Superior temporal gyrus (tissue), 1 donor: Measurements from ENCODE around the gene EPHB1.
"Not testable (repeated sequence)": the region's sequence is repeated elsewhere in the genome, so short reads cannot be mapped to it uniquely, and the experiment has no call there.

Experiments
- DNase-seq: peaks from one replicate; pipeline ENCODE4 v3.0.0-alpha.2; 2016; ENCODE audit errors: extremely low spot score

Gene EPHB1

GRCh38 chr3:135213822-135214221, 418.8 kb downstream of the EPHB1 start:
- DNase-seq: no peak

GRCh38 chr3:135214400-135214799, 419.3 kb downstream of the EPHB1 start:
- no peak for DNase-seq

DNA sequence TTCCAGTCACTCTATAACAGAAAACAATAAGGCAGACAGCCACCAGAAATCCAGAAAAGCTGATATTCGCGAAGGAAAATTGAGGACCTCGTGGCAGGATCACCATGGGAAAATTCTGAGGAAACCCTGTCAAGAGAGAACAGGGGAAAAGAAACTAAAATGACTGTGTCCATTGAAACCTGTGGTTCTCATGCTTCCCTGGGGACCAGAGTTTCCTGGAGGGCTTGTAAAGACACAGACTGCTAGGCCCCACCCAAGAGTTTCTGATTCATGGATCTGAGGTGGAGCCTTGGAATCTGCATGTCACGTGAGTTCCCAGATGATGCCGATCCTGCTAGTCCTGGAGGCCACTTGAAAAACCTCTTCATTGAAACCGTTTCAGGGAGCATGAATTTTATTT, 420.5 kb downstream of the EPHB1 start:
- no peak for DNase-seq

GRCh38 chr3:135216659-135217058, 421.6 kb downstream of the EPHB1 start:
- no peak for DNase-seq

DNA sequence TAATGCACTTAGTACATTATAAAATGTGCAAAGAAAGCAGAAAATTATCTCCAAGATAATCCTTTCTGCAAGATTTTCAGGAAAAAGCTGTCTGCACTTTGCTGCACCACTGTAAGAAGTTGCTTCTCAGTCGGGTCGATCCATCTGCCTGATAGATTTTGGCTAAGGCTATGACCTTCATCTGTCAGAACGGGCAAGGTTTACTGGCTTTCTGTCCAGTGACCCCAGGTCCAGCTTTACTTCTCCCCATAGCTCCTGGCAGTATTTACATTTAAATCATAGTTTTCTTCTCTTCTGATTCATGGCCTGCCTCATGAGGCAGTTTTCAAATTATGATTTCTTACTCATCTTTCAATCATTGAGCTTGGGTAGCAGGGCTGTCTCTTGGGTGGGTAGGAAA, 422.7 kb downstream of the EPHB1 start:
- DNase-seq: no peak

DNA sequence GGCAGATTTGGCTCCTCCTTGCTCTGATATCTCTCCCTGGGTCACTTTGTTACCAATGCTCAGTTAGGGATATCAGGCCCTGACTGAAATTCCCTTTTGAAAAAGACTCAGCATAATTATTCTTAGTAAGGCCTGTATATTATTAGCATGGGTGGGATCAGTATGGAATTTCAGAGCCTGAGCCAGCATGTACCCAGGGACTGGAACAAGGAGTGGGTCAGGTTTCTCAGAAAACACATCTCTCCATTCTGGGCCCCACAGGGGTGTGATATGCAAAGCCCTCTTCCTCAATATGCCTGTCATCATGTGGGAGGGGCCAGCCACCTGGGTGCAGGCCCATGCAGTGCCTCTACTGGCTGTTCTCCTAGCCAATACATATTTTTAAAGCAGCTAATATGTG, 423.2 kb downstream of the EPHB1 start:
- DNase-seq: no peak

GRCh38 chr3:135218782-135219181, 423.7 kb downstream of the EPHB1 start:
- DNase-seq: no peak

DNA sequence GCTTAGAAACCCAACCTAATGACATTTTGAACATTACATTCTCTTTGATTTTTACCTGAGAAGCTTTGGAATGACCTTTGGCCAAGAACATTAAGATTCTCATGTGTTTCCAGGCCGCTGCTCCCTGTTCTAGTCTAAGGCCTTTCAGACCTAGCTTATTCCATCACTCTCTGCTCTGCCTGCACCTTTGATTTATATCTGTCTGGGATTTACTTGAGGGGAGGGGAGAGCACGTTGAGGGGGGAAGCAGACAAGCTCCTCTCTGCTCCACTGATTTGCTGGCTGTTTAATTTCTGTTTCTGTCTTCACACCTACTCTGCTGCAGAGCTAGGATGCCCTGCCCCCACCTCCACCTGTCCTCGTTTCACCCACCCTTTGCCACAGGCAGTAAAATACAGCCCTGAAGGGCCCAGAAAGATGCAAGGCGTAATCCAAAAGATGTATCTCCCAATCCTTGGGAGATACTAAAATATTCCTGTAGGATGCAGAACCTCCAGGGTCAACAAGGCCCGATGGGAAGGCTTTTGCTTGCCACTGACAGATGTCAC, 429.8 kb downstream of the EPHB1 start:
- DNase-seq: no peak

DNA sequence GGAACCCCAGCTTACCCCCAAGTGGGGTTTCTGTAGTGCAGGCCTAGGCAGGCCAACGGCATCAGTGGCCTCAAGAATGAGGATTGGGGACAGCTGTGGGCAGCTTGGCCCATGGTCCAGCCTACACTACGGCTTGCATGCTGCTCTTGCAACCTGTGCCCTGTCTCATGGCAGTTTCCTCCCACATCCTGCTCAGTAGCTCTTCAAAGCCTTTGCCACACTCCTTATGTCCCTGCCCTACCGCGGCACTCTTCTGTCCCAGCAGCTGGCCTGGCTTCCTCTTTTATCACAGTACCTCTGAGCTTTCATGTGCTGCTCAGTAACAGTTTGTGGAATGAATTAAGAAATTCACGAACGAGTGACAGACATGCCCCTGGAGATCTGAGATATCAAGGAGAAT, 431.0 kb downstream of the EPHB1 start:
- DNase-seq: no peak

DNA sequence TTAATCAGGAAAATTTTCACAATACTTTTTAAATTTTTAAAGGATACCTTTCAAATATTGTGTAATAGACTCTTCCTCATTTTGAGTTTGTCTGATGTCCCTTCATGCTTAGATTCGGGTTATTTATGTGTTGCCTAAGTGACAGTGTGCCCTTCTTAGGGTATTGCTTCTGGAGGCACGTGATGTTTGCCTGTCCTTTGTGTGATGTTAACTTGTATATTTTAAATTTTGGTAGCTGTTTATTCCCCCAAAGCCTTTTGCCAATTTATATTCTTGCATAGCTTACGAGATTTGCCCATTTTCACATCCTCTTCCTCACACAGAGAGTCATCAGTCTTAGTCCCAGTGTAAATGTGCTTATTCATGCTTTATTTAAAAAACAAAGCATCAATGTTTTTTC, 433.1 kb downstream of the EPHB1 start:
- DNase-seq: no peak

GRCh38 chr3:135229018-135229495, 434.0 kb downstream of the EPHB1 start:
- no peak for DNase-seq

- no peak for DNase-seq
Observed at GRCh38 chr3:135231737-135232136, 436.7 kb downstream of the EPHB1 start.

GRCh38 chr3:135232226-135232625, 437.2 kb downstream of the EPHB1 start:
- no peak for DNase-seq

DNA sequence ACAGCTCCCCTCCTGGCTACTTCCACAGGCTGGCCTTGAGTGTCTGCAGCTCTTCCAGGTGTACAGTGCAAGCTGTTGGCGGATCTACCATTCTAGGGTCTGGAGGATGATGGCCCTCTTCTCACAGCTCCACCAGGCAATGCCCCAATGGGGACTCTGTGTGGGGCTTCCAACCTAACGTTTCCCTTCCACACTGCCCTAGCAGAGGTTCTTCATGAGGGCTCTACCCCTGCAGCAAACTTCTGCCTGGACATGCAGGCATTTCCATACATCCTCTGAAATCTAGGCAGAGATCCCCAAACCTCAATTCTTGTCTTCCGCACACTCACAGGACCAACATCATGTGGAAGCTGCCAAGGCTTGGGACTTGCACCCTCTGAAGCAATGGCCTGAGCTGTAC, 438.4 kb downstream of the EPHB1 start:
- not testable (repeated sequence) for DNase-seq

GRCh38 chr3:135235541-135235940, 440.5 kb downstream of the EPHB1 start:
- no peak for DNase-seq

GRCh38 chr3:135237371-135238143, 442.5 kb downstream of the EPHB1 start:
- no peak for DNase-seq

DNA sequence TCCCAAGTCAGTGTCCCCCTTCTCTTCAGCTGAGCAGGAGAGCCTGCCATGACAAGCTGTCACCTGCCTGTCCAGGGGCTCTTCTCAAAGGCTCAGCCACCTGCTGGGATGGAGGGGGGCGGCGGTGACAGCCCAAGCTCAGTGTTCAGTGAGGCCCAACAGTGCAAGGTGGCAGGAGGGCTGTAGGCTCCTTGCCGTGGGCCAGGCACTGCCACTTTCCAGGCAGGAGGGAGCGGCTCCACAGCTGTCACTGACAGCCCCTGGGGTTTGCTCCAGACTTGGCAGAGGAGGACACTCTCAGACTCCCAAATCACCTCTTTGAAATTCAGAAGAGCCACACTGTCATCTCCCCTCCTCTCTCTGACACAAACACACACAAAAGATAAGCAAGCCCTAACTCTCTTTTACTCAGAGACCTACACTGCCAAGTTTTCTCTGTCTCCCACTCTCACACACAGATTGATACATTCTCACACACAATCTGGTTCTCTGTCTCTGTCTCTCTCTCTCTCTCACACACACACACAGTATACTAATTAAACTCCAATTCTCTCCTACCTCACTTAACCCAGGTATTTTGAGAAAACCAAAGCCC, 443.3 kb downstream of the EPHB1 start:
- no peak for DNase-seq

- no peak for DNase-seq
Observed at GRCh38 chr3:135238871-135239614, 444.0 kb downstream of the EPHB1 start.

DNA sequence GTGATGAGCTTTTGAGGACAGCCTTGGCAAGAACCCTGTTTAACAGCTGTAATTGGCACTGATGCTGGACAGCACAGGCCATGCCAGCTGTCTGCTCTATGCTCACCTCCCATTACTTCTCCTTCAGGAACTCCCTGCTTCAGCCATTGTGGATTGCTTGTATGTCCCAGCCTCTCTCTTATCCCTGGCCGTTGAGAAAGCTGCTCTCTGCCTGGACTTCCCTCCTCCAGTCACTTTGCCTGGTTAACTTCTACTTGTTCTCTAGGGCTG, 444.5 kb downstream of the EPHB1 start:
- DNase-seq: no peak

DNA sequence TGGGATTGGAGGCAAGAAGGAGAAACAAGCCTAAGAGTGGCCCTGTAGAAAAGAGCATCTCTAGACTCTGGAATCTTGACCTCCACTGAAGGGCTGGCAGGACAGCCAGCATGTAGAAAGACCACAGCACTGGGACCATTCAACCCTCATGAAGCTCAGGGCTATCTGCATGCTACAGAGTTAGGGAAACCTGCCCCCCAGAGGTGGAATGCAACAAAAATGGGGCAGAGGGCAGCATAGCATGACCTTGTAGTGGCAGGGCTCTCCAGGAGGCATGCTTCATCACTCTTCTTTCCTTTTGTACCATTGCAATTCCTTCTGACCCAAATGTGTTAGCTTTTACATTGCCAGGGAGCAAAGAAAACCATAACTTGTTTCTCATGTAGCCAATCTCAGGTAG, 445.4 kb downstream of the EPHB1 start:
- peak; percentile 44 for DNase-seq

DNA sequence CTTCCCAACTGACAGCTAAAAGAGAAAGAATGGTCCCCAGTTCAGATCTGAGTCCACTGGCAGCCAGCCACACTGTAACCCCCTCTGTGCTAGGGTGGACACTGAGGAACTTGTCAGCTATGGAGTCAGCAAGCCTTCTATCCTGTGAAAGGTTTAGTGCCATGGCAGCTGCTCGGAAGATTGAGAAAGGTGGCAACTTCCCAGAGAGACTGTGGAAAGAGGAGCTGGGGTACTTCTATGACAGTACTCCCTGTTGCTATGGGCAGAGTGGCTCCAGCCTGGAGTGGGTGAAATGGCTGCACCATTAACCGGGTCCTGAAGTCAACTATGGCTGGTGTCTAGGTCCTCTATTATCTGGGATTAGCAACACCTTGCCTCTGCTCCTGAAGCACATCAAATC, 447.2 kb downstream of the EPHB1 start:
- DNase-seq: no peak

DNA sequence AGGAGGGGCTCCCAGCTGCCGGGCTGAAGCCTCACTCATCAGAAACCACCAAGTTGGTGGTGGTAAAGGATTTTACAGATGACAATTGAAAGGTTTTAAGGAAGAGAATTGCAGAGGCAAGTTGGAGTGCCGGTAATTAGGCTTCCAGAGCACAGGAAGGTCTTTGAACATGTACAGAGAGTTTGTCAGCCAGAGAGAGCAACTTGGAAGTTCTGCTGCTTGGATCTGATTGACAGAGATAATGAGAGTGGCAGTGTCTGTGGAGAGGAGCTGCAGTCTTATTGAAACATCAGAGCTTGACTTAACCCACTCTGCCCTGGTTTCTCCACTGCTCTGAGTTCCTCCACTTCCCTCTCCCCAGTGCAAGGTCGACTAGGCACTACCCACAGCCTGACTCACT, 448.6 kb downstream of the EPHB1 start:
- DNase-seq: no peak

DNA sequence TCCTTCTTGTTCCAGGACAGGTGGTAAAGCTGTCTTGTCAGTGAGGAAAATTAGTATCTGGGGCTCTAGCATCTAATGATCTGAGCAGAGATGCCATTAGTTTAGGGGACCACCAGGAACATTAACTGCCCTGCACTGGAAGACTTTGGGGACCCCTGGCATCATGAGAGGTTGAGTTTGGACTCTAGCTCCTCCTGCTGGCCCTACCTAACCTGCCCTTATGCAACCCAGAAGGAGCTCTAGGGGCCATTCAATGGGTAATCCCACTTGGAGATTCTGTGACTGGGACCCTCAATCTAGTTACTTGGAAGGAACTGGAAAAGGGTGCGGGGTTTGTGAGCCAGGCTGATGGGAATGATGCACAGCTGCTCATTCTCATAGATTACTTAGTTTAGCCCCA, 451.0 kb downstream of the EPHB1 start:
- DNase-seq: no peak
